Coronary artery (tissue), 2 donors: ENCODE measurements around the gene FHIT.

Experiments
- DNase-seq: peaks from one replicate; pipeline ENCODE4 v3.0.0-alpha.2; 2017; ENCODE audit warnings: low spot score
- H3K27ac ChIP-seq, 2 donors: fragments of 200-600 bp; sonication (generic); one replicate each; pipeline ENCODE4 v1.5.1; 2016 to 2019
- H3K4me3 ChIP-seq: fragments of 200-600 bp; sonication (generic); 2 replicates; pipeline ENCODE4 v1.5.1; 2016; ENCODE audit warnings: mild to moderate bottlenecking, moderate library complexity
- TF ChIP-seq, protein P1 (sequence below): fragments of 200-600 bp; sonication (generic); IDR thresholded peaks from one replicate; pipeline ENCODE4 v1.5.1; 2019; ENCODE audit warnings: antibody characterized with exemption

FHIT gene

GRCh38 chr3:61168286-61168685, 83.0 kb downstream of the FHIT start:
- TF ChIP-seq, protein P1, sequence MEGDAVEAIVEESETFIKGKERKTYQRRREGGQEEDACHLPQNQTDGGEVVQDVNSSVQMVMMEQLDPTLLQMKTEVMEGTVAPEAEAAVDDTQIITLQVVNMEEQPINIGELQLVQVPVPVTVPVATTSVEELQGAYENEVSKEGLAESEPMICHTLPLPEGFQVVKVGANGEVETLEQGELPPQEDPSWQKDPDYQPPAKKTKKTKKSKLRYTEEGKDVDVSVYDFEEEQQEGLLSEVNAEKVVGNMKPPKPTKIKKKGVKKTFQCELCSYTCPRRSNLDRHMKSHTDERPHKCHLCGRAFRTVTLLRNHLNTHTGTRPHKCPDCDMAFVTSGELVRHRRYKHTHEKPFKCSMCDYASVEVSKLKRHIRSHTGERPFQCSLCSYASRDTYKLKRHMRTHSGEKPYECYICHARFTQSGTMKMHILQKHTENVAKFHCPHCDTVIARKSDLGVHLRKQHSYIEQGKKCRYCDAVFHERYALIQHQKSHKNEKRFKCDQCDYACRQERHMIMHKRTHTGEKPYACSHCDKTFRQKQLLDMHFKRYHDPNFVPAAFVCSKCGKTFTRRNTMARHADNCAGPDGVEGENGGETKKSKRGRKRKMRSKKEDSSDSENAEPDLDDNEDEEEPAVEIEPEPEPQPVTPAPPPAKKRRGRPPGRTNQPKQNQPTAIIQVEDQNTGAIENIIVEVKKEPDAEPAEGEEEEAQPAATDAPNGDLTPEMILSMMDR: no peak
- no peak for DNase-seq
- Histone ChIP-seq H3K27ac (no peak overlapping the region), H3K4me3 (no peak overlapping the region)

- no peak overlapping the region for H3K4me3 ChIP-seq
- TF ChIP-seq, protein P1: no peak
- no peak for DNase-seq
- no peak overlapping the region for H3K27ac ChIP-seq
Measured at GRCh38 chr3:61162965-61163364, 88.3 kb downstream of the FHIT start.

GRCh38 chr3:61158667-61159066, 92.6 kb downstream of the FHIT start:
- no peak for DNase-seq
- TF ChIP-seq, protein P1: no peak
- Histone ChIP-seq H3K4me3 (no peak overlapping the region), H3K27ac (no peak overlapping the region)

DNA sequence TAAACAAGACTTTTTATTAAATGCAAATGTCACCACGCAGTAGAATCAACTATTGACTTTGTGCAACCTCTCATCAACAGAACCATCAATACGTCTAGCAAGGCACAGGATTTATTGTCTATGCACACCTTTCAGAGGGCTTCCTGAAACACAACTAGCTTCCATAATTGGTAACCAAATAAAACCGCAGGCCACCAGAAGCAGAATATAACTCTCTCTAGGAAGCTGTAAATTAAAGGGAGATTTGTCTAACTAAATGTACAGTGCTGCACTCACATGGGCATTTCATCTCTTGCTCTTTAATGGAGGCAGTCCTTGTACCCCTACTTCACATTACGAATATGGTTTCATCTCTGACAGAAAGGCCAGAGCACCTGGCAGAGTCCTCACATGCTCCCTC, 93.0 kb downstream of the FHIT start:
- TF ChIP-seq, protein P1: no peak
- no peak for DNase-seq
- no peak overlapping the region for H3K27ac ChIP-seq
- no peak overlapping the region for H3K4me3 ChIP-seq

DNA sequence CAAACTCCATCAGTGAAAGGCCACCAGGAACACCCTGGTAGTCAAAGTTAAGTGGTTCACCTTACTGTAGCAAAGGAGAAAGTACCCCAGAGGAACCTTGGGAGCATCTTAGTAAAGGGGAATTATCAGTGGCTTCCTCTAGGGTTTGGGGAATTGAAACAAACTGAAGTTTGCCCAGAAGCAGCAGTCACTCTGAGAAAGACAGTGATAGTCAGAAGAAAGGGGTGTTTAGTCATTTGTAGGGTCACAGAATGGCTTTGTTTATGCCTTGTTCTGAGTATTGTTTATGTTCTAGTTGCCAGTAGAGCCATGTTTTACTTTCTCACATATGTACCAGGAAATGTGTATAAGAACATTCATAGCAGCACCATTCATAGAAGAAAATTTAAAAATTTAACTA, 93.8 kb downstream of the FHIT start:
- TF ChIP-seq, protein P1: no peak
- Histone ChIP-seq H3K4me3 (no peak overlapping the region), H3K27ac (no peak overlapping the region)
- DNase-seq: no peak

GRCh38 chr3:61155701-61156292, 95.5 kb downstream of the FHIT start:
- TF ChIP-seq, protein P1: no peak
- Histone ChIP-seq H3K4me3 (no peak overlapping the region), H3K27ac (no peak overlapping the region)
- DNase-seq: no peak

DNA sequence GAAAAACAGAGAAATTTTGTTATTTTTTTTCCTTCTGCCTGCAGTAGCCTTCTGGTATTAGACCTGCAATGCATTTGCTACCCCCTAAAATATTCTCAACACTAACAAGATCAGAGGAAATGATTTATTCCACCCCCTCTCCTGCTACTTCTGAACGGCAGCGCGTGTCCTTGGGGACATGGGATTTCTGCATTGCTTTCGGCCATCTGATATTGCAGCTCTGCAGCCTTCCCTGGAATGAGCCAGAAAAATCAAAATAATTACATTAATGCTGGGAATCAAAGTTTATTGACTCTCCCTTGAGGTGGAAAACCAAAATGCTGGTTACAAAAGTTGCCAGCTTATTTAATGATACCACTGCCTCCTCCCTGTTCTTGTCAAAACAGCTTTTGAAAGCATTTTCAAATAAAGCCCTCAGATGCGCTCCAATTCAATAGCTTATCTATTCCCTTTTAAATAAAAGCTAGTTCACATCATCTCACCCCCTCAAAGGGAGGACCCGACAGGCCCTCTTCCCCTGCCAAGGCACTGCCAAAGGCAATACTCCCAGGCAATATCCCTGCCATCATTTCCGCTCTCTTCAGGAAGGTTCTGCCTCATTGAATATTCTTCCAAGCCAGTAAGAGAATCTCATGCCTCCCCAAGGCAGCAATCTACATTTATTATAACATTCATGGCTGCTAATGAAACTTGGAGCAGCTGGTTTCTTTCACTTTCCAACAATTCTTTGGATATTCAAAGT, 96.6 kb downstream of the FHIT start:
- Histone ChIP-seq H3K4me3 (no peak overlapping the region), H3K27ac (no peak overlapping the region)
- TF ChIP-seq, protein P1: no peak
- DNase-seq: no peak
